ENCODE measurements around the gene MTRR. TPM values are rescaled to one million over a fixed set of nuclear protein-coding genes. Genes with fewer than 3 reads are reported as not detected.
A peak's percentile ranks its signal among the peaks of the same experiment; 100 is the strongest.

The MTRR gene
- total and polyA plus RNA-seq, 9 of the 15 experiments (the other 6 are each of a cell fraction or from before 2014, with no cell fraction given), result 39.3 to 84.6 (median 66.2) TPM

- TF ChIP-seq FIP1L1 (IDR thresholded peaks at IDR 0.05; ENCODE audit: low read depth, low read length, poor library complexity, severe bottlenecking) (peak; percentile 42), SMARCA5 (IDR thresholded peaks at IDR 0.05) (no peak), NFYB (IDR thresholded peaks at IDR 0.05; ENCODE audit: extremely low read depth, insufficient read length) (peak; percentile 95), ZBTB49 (CRISPR knock-in tag; IDR thresholded peaks at IDR 0.05; ENCODE audit: borderline replicate concordance) (no peak), POLR3G (IDR thresholded peaks at IDR 0.05; ENCODE audit: extremely low read depth, insufficient read length, insufficient replicate concordance) (no peak), NR2C1 (IDR thresholded peaks at IDR 0.05) (no peak), NR2C1 (tag; IDR thresholded peaks at IDR 0.05) (peak; percentile 36; the same call in 1 of the 2 replicates), ETV6 (IDR thresholded peaks at IDR 0.05; ENCODE audit: borderline replicate concordance in 1 of 2, low read depth in 2 of 2, low read length in 1 of 2) (no peak), ETV6 (CRISPR knock-in tag; IDR thresholded peaks at IDR 0.05; ENCODE audit: borderline replicate concordance) (no peak), DPF2 (IDR thresholded peaks at IDR 0.05) (no peak), ZNF274 (IDR thresholded peaks at IDR 0.05; ENCODE audit: borderline replicate concordance, low read depth, low read length) (no peak), ARID4B (CRISPR knock-in tag; IDR thresholded peaks at IDR 0.05) (no peak; the same call in 1 of the 2 replicates), SPI1 (IDR thresholded peaks at IDR 0.05; ENCODE audit: borderline replicate concordance, low read depth, low read length) (no peak), HCFC1 (IDR thresholded peaks at IDR 0.05; ENCODE audit: low read depth, low read length) (peak; percentile 51; the same call in 1 of the 2 replicates), ZNF12 (CRISPR knock-in tag; IDR thresholded peaks at IDR 0.05) (peak; percentile 69; the same call in 1 of the 2 replicates), XRCC3 (IDR thresholded peaks at IDR 0.05) (no peak), SIN3B (IDR thresholded peaks at IDR 0.05; ENCODE audit: low read depth) (peak; percentile 59; the same call in 1 of the 2 replicates), NONO (IDR thresholded peaks at IDR 0.05; ENCODE audit: low read depth in 2 of 2, low read length in 1 of 2) (peak in 1 of 2 experiments; percentile 76; a peak in 2 of 4 replicates), RFX1 (IDR thresholded peaks at IDR 0.05) (no peak), ZNF445 (CRISPR knock-in tag; IDR thresholded peaks at IDR 0.05; ENCODE audit: low read depth) (no peak), MXD1 (CRISPR knock-in tag; IDR thresholded peaks at IDR 0.05; ENCODE audit: borderline replicate concordance, poor library complexity, severe bottlenecking) (no peak), KLF1 (tag; IDR thresholded peaks at IDR 0.05) (no peak), MCM5 (IDR thresholded peaks at IDR 0.05; ENCODE audit: low read depth) (no peak)
Observed at GRCh38 chr5:7868773-7869473, at the start of gene MTRR, which contains the start of gene FASTKD3 (continued).

Measured in K562 (cell line).